ENCODE data around the gene HOXC5.

- no peak for TF ChIP-seq CTCF (IDR thresholded peaks at IDR 0.05)
- TF ChIP-seq POLR2AphosphoS5 (IDR thresholded peaks at IDR 0.05; ENCODE audit: low read depth, low read length) = no peak
Measured at GRCh38 chr12:54039417-54040147, 6.7 kb downstream of the HOXC5 start.

All from Panc1 (cell line).